DMS153 treated with DMSO at 0.1 percent for 48 hours (cell line): ENCODE measurements around the gene SIL1.
A peak's percentile ranks its signal among the peaks of the same experiment; 100 is the strongest.
"Not testable (repeated sequence)": the region's sequence is repeated elsewhere in the genome, so short reads cannot be mapped to it uniquely, and the experiment has no call there.

Experiments used
- DNase-seq: peaks from one replicate; lab custom pipeline; 2025; ENCODE audit not compliant: unreplicated experiment; lab: John Stamatoyannopoulos, UW

Gene SIL1

DNA sequence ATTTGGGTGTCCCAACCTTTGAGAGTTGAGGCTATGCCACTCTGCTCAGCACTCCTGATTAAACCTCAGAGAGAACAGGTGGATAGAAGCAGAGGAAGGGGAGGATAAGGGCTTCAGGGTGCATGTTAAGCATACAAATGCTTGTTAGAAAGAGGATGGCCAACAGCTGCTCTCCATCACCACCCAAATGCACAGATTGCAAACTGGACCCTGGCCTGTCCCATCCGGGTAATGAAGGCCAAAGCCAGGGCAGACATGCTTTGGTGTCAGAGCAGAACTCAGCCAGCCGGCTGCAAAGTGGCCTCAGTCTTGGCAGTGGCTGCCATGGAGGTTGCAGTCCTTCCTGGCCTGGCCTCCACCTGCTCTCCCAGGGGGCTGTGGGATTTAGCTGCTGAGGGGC, 84.3 kb downstream of the SIL1 start:
- no peak for DNase-seq

DNA sequence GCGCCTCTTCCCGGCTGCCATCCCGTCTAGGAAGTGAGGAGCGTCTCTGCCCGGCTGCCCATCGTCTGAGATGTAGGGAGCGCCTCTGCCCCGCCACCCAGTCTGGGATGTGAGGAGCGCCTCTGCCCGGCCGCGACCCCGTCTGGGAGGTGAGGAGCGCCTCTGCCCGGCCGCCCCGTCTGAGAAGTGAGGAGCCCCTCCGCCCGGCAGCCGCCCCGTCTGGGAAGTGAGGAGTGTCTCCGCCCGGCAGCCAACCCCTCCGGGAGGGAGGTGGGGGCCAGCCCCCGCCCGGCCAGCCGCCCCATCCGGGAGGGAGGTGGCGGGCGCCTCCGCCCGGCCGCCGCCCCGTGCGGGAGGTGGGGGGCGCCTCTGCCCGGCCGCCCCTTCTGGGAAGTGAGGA, 85.8 kb downstream of the SIL1 start:
- not testable (repeated sequence) for DNase-seq

DNA sequence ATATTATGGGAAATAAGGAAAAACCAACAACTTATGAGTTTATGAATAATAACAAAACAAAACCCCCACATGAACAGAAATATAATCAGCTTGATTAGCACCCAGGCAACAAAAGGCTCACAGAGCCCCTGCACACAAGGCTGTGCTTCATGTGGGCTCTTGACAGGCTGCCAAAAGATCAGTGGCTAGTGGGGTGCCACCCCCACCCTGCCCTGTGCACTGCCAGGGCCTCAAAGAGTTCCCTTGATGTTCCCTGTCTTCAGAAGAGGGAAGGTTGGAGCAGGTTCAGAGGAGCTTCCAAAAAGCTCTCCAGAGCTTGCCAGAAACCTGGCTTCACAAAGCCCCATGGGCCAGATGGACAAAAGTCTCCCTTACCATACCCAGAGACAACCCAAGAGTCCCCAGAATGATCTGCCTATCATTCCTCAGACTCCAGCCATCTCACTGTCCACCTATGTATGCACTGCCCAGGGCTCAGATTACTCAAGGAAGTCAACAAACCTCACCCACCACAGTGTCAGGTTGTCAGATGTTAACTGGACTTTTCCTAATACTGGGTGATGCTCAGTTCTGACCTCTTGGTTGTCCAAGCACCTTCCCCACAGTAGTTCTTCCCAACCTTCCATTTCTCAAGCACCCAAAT, 87.5 kb downstream of the SIL1 start:
- DNase-seq = no peak

DNA sequence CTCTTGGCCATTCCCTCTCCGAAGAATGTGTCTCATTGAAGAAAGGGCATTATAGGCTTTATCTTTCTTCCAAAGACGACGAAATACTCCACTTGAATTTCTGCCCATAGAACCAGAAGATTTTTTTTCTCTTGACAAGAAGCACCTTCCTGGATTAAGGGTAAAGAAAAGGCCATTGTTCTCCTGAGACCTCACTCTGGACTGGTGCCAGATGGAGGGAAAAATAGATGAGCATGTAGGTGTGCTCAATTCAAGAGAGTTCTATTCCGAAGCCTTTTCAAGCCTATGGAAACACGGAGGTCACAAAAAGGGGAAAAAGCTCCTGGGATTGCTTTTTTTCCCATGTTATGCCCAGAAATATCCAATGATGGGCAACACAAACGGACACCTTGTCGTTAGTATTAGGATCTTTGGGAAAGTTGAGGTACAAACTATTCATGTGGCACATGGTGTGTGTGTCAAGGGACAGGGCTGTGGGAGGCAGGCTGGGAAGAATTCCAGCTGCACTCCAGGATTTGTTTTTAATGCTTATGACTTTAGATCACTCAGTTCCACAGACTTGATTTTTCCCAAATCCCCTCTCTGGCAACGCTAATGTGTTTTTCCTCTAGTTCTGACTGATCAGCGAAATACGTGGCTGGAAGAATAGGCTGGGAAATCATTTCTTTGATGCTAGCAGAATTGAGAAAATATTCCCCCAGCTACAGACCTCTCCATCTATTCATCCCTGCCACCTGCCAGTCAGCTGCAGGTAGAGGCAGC, 89.9 kb downstream of the SIL1 start:
- peak; percentile 27 for DNase-seq

DNA sequence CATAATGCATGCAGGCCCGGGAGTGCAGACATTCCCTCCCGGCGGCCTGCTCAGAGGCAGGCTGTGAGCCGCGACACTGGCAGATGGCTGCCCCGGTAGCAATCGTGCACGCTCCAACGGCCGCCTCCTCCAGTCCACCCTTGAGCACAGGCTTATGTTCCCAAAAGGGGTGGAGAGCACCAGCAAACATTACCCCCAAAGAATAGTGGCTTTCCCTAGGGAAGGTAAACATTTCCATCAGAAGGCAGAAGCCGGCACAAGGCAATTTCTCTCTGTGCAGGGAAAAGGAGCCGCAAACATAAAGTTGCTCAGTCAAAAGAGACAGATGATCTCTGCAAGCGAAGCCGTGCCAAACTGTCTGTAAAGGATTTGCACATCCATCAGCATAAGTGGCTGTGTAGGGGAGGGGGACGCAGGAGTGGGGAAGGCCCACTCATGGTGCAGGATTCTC, 92.5 kb downstream of the SIL1 start:
- peak; percentile 47 for DNase-seq

DNA sequence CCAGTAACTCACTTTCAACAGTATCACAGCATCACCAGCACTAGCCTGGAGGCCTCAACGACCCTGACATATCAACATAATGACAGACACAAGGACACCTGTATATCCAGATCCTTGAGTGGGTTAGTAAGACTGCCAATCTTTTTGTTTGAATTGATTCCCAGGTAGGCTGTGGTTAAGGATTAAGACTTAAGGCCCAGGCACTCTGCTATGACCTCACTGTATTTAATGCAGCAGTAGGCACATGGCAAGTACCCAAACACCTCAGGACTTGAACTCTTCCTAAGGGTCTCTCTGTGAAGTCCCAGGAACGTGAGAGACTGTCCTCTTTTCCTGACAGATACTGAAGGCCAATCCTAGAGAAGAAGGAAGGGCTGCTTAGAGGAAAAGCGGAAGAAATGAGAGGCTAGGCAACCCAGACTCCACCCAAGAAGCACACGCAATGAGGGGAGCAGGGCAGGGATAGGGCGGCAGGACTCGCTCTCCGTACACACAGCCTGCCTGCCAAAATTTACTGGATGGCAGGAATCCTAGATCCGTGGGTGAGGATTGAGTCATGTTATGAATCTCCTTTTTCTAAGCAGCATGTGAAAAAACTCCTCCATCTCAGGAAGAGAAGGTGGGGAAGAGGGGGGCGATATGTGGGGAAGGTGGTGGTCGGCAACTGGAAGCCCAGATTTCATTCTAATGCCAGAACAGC, 93.4 kb downstream of the SIL1 start:
- DNase-seq = no peak

DNA sequence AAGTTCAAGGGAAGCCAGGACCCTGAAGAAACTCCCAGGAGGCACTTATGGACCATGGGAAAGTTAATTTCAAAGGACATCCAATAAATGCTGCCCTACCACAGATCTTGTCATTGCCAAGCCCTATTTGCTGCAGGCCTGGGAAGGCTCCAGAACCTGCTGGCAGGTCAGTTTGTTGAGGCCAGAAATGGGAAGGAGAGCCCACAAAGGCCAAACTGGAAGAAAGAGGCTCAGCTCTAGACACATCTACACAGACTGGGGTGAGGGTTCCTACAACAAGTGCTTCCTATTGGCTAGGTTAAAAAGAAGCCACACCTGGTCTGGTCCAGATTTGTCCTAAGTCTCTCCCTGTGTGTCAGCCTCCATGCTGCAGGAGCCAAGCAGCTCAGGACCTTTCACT, 94.4 kb downstream of the SIL1 start:
- no peak for DNase-seq

DNA sequence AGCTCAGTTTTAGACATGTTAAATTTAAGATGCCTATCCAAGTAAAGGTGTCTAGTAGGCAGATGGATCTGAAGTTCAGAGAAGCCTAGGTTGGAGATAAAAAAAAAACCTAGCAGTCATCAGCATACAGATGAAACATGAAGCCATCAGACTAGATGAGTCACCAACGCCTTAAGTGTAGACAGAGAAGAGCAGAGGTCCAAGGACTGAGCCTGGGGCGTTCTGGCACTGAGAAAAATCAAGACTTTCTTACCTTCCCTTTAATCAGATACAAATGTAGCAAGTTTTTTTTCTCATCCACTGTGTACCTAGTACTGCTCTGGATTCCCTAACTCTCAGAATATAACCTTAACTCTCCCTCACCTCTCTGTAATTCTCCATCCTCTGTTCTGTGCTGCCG, 97.3 kb downstream of the SIL1 start:
- DNase-seq = no peak

DNA sequence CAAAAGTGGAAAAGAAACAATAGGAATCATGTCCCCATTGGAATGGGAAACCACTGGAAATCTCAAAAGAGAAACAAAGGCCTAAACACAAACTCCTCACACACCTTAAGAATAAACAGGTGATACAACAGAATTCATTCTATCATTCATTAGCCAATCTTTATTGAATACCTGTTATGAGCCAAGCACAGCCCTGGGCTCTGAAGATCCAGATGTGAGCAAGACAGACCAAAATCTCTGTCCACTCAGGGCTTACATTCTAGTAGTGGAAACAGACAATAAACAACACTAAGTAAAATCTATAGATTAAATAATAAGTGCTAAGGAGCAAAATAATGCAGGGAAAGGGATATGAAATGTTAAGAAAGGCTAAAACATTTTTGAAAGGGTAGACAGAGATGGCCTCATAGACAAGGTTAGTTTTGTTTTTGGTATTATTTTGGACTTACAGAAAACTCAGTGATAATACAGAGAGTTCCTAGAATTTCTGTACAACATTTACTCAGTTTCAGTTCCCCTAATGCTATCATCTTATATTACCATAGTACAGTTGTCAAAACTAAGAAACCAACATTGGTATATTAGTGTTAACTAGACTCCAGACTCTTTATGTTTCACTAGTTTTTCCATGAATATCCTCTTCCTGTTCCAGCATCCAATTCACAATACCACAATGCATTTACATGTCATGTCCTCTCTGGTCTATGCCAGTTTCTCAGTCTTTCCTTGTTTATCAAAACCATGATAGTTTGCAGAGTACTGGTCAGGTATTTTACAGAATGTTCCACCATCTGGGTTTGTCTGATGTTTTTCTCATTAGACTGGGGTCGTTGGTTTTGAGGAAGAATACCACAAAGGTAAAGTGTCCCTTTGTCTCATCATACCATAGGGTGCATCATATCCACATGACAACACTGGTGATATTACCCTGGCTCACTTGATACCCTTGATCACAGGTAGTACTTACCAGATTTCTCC, 103.7 kb downstream of the SIL1 start:
- DNase-seq = no peak

DNA sequence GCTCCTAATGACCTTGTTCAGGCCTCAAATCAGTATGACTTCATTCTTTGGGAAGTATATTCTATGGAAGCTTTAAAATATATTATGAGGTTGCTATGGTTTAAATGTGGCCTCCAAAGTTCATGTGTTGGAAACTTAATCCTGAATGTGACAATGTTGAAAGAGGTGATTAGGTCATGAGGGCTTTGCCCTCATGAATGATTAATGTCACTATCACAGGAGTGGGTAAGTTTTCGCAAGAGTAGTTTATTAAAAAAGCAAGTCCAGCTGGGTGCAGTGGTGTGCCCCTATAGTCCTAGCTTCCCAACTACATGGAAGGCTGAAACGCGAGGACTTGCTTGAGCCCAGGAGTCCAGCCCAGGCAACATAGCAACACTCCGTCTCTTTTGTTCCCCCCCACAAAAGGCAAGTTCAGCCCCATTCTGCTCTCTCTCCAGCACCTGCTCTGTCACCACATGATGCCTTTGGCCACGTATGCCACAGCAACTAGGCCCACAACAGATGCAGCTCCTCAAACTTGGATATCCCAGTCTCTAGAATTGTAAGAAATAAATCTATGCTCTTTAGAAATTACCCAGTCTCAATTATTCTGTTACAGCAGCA, 105.3 kb downstream of the SIL1 start:
- no peak for DNase-seq

DNA sequence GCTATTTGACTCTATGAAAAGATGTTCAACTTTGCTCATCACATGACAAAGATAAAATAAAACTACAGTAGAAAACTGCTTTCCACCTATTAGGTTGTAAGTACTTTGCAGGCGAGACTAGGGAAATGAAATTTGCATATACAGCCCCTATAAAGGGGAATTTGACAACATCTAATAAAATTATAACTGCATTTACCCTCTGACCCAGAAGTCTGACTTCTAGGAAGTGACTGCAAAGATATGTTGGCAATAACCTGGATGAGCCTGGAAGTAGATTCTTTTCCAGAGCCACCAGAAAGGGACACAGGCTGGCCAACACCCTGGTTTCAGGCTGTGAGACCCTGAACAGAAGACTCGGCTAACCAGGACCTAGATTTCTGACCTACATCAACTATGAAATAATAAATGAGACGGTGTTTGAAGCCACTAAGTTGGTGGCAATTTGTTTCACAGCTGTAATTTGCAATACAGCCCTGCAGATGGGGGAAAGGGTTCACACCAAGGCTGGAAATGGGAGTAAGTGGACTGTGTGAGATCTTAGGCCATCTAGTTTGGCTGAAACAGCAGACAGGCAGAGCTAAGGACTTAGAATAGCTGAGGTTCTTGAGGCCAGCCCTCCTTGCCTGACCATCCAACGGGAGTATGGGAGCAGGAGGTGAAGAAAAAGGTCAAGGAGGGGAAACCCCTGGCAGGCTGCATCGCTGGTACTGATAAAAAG, 106.6 kb downstream of the SIL1 start:
- peak; percentile 3 for DNase-seq

DNA sequence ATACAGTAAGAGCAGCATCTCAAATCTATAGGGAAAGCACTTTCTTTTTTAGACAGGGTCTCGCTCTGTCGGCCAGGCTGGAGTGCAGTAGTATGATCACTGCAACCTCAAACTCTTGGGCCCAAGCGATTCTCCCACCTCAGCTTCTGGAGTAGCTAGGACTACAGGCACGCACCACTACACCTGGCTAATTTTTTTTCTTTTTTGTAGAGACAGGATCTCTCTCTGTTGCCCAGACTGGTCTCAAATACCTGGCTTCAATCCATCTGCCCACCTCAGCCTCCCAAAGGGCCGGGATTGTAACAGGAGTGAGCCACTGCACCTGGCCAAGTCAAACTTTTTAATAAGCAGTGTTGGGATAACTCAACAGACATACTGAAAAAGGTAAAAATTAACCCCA, 107.6 kb downstream of the SIL1 start:
- no peak for DNase-seq

DNA sequence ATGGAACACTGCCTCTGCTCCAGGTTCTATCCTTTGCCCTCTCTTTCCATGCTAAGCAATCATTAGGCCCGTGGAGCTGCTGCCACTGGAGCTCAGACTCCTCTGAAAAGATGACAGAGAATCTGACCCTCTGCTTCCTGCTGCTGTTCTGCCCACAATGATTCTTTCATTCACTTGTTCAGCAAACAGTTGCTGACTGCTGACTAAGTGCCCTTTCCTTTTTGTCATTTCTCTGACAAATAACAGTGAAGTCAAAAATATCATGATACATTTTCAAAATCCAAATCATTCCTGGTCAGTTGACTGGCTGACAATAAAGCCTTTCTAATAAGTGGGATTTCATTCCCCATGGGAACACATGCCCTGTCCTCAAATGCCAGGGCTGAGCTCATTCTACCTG, 110.1 kb downstream of the SIL1 start:
- DNase-seq = no peak

DNA sequence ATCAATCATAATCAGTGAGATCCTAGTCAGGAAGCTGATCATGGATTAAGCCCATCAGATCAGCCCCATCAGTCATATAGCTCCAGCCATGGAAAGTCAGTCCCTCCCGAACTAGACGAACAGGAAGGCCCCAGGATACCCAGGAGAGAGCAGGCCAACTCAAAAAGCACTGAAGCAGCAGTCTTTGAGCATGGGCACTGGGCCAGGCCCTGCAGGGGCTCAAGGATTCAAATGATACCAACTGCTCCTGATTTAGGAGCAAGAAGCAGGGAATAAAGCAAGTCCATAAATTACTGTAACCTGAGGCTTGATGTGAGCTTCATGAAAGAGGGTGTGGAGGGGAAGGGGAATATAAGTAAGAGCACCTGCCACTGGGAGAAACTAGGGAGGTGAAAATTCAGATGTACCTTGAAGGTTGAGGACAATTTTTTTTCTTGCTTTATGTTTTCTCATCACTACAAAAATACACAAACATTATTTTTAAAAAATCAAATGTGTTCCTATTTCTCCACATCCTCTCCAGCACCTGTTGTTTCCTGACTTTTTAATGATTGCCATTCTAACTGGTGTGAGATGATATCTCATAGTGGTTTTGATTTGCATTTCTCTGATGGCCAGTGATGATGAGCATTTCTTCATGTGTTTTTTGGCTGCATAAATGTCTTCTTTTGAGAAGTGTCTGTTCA, 115.2 kb downstream of the SIL1 start:
- no peak for DNase-seq

DNA sequence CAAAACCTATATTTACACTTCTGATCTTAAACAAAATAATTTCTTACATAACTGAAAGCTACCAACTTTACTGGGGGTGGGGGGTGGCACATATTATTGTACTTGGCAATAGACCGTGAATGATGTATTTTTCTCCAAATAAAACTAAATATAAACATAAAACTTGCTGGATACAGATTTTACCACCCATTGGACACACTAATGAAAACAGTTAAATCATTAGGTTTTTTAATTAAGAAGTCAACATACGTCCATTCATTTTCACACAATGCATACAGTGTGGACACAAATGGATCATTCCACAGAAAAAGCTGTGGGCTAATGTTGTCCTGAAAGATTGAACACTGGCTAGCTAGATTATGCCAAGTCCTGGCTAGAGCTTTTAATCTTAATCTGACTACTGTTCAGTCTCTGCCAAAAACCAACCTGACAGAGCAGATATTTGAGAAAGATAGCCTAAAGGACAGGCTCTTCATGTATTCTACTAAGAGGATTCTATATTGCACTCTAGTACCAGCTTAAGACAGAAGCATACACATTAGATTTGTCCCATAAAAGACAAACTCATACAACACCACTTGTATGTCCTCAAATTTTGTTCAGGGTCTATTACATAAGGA, 118.1 kb downstream of the SIL1 start:
- no peak for DNase-seq

DNA sequence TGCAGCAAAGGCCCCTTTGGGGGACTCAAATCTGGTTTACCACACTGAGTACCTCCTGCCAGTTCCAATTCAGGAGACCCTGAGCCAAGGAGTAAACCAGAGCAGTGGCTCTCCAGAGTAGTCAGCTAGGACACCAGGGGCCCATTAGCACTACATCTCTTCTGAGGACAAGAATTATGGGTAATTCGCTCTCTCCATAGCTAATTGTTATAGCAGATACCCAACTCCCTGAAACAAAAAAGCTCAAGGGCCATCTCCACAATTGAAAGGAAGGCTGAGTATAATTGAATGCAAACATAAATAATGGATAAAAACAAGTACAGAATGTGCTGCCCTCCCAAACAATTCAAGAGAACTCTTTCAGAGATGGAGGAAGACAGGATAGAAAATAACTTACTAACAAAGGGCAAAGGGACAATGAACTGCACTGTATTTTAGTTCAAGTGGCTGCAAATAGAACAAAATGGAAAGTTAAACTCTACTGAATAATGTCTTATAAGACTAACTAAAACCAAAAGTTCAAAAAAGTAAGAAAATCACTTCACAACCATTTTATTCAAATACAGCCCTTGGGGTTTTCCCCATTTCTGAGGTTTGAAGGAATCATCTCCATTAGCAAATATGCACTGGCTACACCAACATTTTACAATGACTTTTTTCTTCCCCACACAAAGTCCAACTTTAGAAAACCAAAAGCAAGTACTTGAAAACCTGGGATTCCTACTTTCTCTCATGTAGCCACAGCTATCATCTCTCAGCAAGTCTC, 118.8 kb downstream of the SIL1 start:
- DNase-seq = no peak

DNA sequence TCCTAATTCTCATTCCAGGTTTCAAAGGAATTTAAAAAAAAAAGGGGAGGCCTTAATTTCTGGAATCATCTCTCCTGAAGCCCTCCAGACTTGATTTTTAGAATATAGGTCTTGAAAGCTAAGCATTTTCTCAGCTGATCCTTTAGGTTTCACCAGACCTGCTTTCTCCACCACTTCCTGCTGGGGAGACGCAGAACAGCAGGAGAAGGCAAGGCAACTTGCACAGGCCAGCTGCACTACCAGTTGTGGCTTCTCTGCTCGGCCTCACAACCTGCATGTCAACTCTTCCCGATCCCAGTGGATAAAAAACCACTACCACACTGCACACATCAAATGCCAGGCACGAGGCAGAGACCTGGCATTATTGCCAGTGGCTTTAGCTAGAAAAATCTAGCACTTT, 119.8 kb downstream of the SIL1 start:
- DNase-seq = no peak

DNA sequence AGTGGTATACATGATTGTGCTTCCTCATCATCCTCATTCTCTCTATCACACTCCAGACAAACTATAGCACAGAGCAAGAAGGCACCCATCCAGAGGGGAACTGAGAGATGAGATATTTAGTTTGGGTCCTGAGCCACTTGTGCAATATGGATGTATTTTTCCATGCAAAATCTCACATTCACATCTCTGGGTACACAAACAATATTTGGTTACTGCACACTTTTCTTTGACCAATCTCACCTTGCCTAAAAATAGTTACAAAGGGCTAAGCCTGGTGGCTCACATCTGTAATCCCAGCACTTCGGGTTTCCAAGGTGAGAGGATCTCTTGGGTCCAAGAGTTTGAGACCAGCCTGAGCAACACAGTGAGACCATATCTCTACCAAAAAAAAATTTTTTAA, 120.3 kb downstream of the SIL1 start:
- DNase-seq = no peak
